K562 (cell line): ENCODE data around the gene POLD1. TPM values are rescaled to one million over a fixed set of nuclear protein-coding genes. Genes with fewer than 3 reads are reported as not detected.

Experiments used
- ATAC-seq: fragments of 200-7000 bp; cut with Tn5 transposase; 3 replicates; pipeline ENCODE4 v1.9.1; 2020; ENCODE audit warnings: moderate library complexity
- BruUV-seq: library from RNA; stranded (reverse); fragments of 400-500 nt; replicated peaks from 2 replicates; lab custom pipeline; 2021; lab: Mats Ljungman, UMichigan
- CTCF ChIA-PET: fragments of 300-600 bp; formaldehyde crosslinking; extraction: SDS; loops from one replicate; lab custom pipeline; 2021; ENCODE audit warnings: low intra/inter-chr PET ratio; lab: Yijun Ruan, JAX
- POLR2A ChIA-PET: fragments of 300-600, 350-650 bp; sonication (Branson Sonifier 250); formaldehyde crosslinking; extraction: SDS; loops from one replicate; lab custom pipeline; 2021; ENCODE audit warnings: antibody characterized with exemption, inconsistent platforms; lab: Yijun Ruan, JAX
- DNase-seq, 4 experiments: peaks; one replicate each; pipeline versions ENCODE4 v3.0.0 to v3.0.0-alpha.2; 2011 to 2018; ENCODE audit warnings: low spot score in 3 of 4, mixed read lengths in 3 of 4; ENCODE audit errors: extremely low read depth in 1 of 4
- FAIRE-seq: peaks from 2 replicates; lab custom pipeline; 2011; peaks lifted over from hg19 to GRCh38; lab: Jason Lieb, UNC
- H2AFZ ChIP-seq: 2 replicates; pipeline ENCODE4 v1.6.0; 2011; ENCODE audit warnings: low read depth, low read length, control low read depth, inconsistent platforms
- H3K27ac ChIP-seq: fragments of 200-600 bp; 3 replicates; pipeline ENCODE4 v1.8.0; 2011; ENCODE audit warnings: low read depth, mild to moderate bottlenecking, control low read depth, inconsistent platforms, low read length, moderate library complexity, mixed read lengths; ENCODE audit errors: extremely low read depth
- H3K27me3 ChIP-seq, 2 experiments: fragments of 300-600 bp in 1 of 2; 2 replicates in 1 of 2; 3 replicates in 1 of 2; pipeline versions ENCODE4 v1.6.0 to v1.8.0; 2011; ENCODE audit warnings: inconsistent platforms in 2 of 2, low read length in 2 of 2, mild to moderate bottlenecking in 1 of 2, mixed read lengths in 1 of 2, moderate library complexity in 1 of 2; ENCODE audit not compliant: control insufficient read depth in 2 of 2, insufficient read depth in 2 of 2
- H3K36me3 ChIP-seq: fragments of 300-600 bp; 3 replicates; pipeline ENCODE4 v1.8.0; 2011; ENCODE audit warnings: mild to moderate bottlenecking, low read length, inconsistent platforms; ENCODE audit not compliant: control insufficient read depth, insufficient read depth
- H3K4me1 ChIP-seq, 2 experiments: fragments of 200-600 bp in 1 of 2; replicated peaks in 1 of 2; 2 replicates in 1 of 2; 3 replicates in 1 of 2; pipeline versions ENCODE4 v1.5.1 to v1.8.0; 2011; ENCODE audit warnings: inconsistent platforms in 2 of 2, low read length in 2 of 2, mild to moderate bottlenecking in 1 of 2, mixed read lengths in 1 of 2, moderate library complexity in 1 of 2; ENCODE audit not compliant: control insufficient read depth in 2 of 2, insufficient read depth in 2 of 2
- H3K4me2 ChIP-seq: 2 replicates; pipeline ENCODE4 v1.6.1; 2011; ENCODE audit warnings: low read length, control low read depth, inconsistent platforms, mixed read lengths; ENCODE audit not compliant: insufficient read depth
- H3K4me3 ChIP-seq: fragments of 200-600 bp; sonication (generic), shearing (Covaris generic); 2 replicates; pipeline ENCODE4 v1.5.1; 2016; ENCODE audit warnings: control low read depth, inconsistent platforms
- H3K79me2 ChIP-seq: fragments of 200-600 bp; 3 replicates; pipeline ENCODE4 v1.8.0; 2011; ENCODE audit warnings: low read length, inconsistent platforms; ENCODE audit not compliant: control insufficient read depth, insufficient read depth
- H3K9ac ChIP-seq, 2 experiments: 2 replicates each; pipeline versions ENCODE4 v1.6.0 to v1.6.1; 2011; ENCODE audit warnings: low read depth in 2 of 2, low read length in 2 of 2, control low read depth in 1 of 2, inconsistent platforms in 1 of 2, mild to moderate bottlenecking in 1 of 2, mixed read lengths in 1 of 2; ENCODE audit not compliant: insufficient read depth in 1 of 2
- H3K9me1 ChIP-seq: one replicate; pipeline ENCODE4 v1.6.0; 2011; ENCODE audit warnings: inconsistent platforms, mild to moderate bottlenecking, low read length, moderate library complexity; ENCODE audit not compliant: control insufficient read depth, insufficient read depth
- H3K9me3 ChIP-seq: replicated peaks from 2 replicates; pipeline ENCODE4 v1.5.1; 2011; ENCODE audit warnings: low read depth, low read length, inconsistent platforms; ENCODE audit not compliant: control insufficient read depth, insufficient read depth
- H4K20me1 ChIP-seq: replicated peaks from 2 replicates; pipeline ENCODE4 v1.6.1; 2011; ENCODE audit warnings: low read length, inconsistent platforms, mixed read lengths; ENCODE audit not compliant: control insufficient read depth, insufficient read depth
- ATF6 ChIP-seq: sonication (generic); formaldehyde crosslinking; IDR thresholded peaks from 2 replicates; pipeline ENCODE4 v1.4.0; 2020; ENCODE audit warnings: mild to moderate bottlenecking, missing genetic modification reagents
- CBFB ChIP-seq: sonication (generic); formaldehyde crosslinking; IDR thresholded peaks from 2 replicates; pipeline ENCODE4 v1.4.0; 2020; ENCODE audit warnings: mild to moderate bottlenecking, missing genetic modification reagents
- EP400 ChIP-seq: fragments of 450-650 bp; IDR thresholded peaks from 2 replicates; pipeline ENCODE4 v1.6.1; 2017; ENCODE audit warnings: antibody characterized with exemption, mild to moderate bottlenecking, moderate library complexity
- ETV1 ChIP-seq: fragments of 450-650 bp; conservative IDR thresholded peaks from 2 replicates; pipeline ENCODE4 v1.6.1; 2016; ENCODE audit warnings: missing genetic modification characterization, control low read depth, low read depth, missing compliant biosample characterization
- HINFP ChIP-seq: fragments of 450-650 bp; conservative IDR thresholded peaks from 2 replicates; pipeline ENCODE4 v1.6.1; 2016; ENCODE audit warnings: missing genetic modification characterization, low read depth, mild to moderate bottlenecking, control low read depth, missing compliant biosample characterization
- LEF1 ChIP-seq: fragments of 450-650 bp; IDR thresholded peaks from 2 replicates; pipeline ENCODE4 v1.6.1; 2016; ENCODE audit warnings: mild to moderate bottlenecking
- NR3C1 ChIP-seq: sonication (generic); formaldehyde crosslinking; IDR thresholded peaks from 2 replicates; pipeline ENCODE4 v1.8.1; 2022; ENCODE audit warnings: missing genetic modification reagents
- PHB2 ChIP-seq: fragments of 450-650 bp; IDR thresholded peaks from 2 replicates; pipeline ENCODE4 v1.6.1; 2017; ENCODE audit warnings: low read depth
- POLR2G ChIP-seq: fragments of 200-400 bp; formaldehyde crosslinking; IDR thresholded peaks from 2 replicates; pipeline ENCODE4 v1.6.1; 2017; ENCODE audit warnings: low read depth, mild to moderate bottlenecking, antibody characterized with exemption, low read length, moderate library complexity
- SETDB1 ChIP-seq: IDR thresholded peaks from one replicate; pipeline ENCODE4 v1.6.1; 2012; ENCODE audit warnings: low read length, control low read depth, inconsistent platforms
- STAT5B ChIP-seq: fragments of 250-450 bp; sonication (Bioruptor Pico); IDR thresholded peaks from 2 replicates; pipeline ENCODE4 v1.8.0; 2021; ENCODE audit warnings: mild to moderate bottlenecking, inconsistent platforms
- ZMIZ1 ChIP-seq, 2 experiments: fragments of 150-350 bp in 1 of 2; IDR thresholded peaks; 2 replicates each; pipeline ENCODE4 v1.6.1; 2012 to 2016; ENCODE audit warnings: low read depth in 2 of 2, low read length in 2 of 2, mild to moderate bottlenecking in 1 of 2, moderate library complexity in 1 of 2
- ZNF324 ChIP-seq: fragments of 250-450 bp; sonication (Bioruptor Pico); IDR thresholded peaks from 2 replicates; pipeline ENCODE4 v1.4.0; 2020; ENCODE audit warnings: mild to moderate bottlenecking
- ZNF444 ChIP-seq: fragments of 250-450 bp; sonication (Bioruptor Pico); IDR thresholded peaks from 2 replicates; pipeline ENCODE4 v1.4.0; 2020; ENCODE audit warnings: mild to moderate bottlenecking, moderate library complexity
- WGBS: fragments of 100-300 bp; shearing (Covaris generic); methylation state at CpG from one replicate; pipeline ENCODE4 v1.1.6; 2016; ENCODE audit warnings: low coverage, mixed read lengths; ENCODE audit not compliant: insufficient coverage; ENCODE audit errors: missing lambda C conversion rate; 5-methylcytosine and 5-hydroxymethylcytosine counted together
- in situ Hi-C: fragments of 300-500 bp; cut with MboI; formaldehyde crosslinking; loops from 4 replicates; pipeline ENCODE4 v1.15.0; 2018; ENCODE audit warnings: inconsistent platforms, mixed read lengths
- intact Hi-C: fragments of 100-400 bp; cut with micrococcal nuclease; formaldehyde crosslinking; loops from 2 replicates; pipeline ENCODE4 v1.14.2; 2022
- polyA plus RNA-seq, 8 experiments: library from polyadenylated mRNA; depleted of rRNA in 4 of 8; stranded (reverse) in 5 of 8; unstranded in 3 of 8; fragments of >200 nt; fragmentation: Nextera tagmentation in 2 of 8; fragmentation: Illumina TruSeq in 1 of 8; extraction: Ambion mirVana in 2 of 8; extraction: Trizol in 1 of 8; gene quantifications; 2 replicates each; pipeline versions ENCODE4 v1.2.1 to v1.2.3, GENCODE V29; 2011 to 2014; ENCODE audit warnings: inconsistent platforms in 1 of 8, missing spikeins in 1 of 8
- total RNA-seq, 7 experiments: library from RNA; depleted of rRNA in 6 of 7; stranded (reverse); fragments of >200 nt in 6 of 7; fragmentation: Illumina TruSeq in 2 of 7; extraction: Trizol in 2 of 7; gene quantifications; 2 replicates each; pipeline versions ENCODE4 v1.2.1 to v1.2.3, GENCODE V29; 2011 to 2021; ENCODE audit warnings: low replicate concordance in 1 of 7

Gene POLD1
- total and polyA plus RNA-seq, 9 of the 15 experiments (the other 6 are each of a cell fraction or from before 2014, with no cell fraction given) = 1.3 to 312 (median 47.8) TPM

- intact Hi-C loops = no loop called here
- Histone ChIP-seq H3K79me2 (peaks cover 27% of the 10 kb centered on the region), H4K20me1 (no peaks in the 10 kb centered on the region)
Measured at GRCh38 chr19:50334741-50335421, 49.3 kb upstream of the POLD1 start.

More at GRCh38 chr19:50334741-50335421, 49.3 kb upstream of the POLD1 start:
- peaks cover 36 to 51% of the 10 kb centered on the region in 2 experiments; a peak in 4 of 5 replicates for H3K4me1 ChIP-seq
- no peak overlapping the region for H3K4me3 ChIP-seq
- no peak for DNase-seq
- POLR2A ChIA-PET = interaction anchor here (0.5 to 1.1 kb wide), 3 partner anchors 11 to 16 kb away, joined by 3 read pairs; no protein-coding TSS in a partner anchor
- in situ Hi-C loops = loop anchor here (10.0 kb wide), 1 partner anchor 1220 kb away; the partner anchor contains the start of genes C19orf73, LIN7B and PPFIA3
- FAIRE-seq = no peak
- TF ChIP-seq HINFP (no peak), CBFB (CRISPR knock-in tag) (0 out of 2 replicates have a peak, but pooled peaks have one; percentile 29), EP400 (no peak), POLR2G (peak; percentile 51; the same call in 1 of the 2 replicates), ATF6 (CRISPR knock-in tag) (no peak), ZNF324 (no peak), ZNF444 (CRISPR knock-in tag) (no peak), NR3C1 (CRISPR knock-in tag) (0 out of 2 replicates have a peak, but pooled peaks have one; percentile 17), ZMIZ1 (IDR thresholded peaks at IDR 0.05; ENCODE audit: low read depth in 2 of 2, low read length in 2 of 2) (no peak), SETDB1 (no peak), PHB2 (no peak), LEF1 (no peak), ETV1 (tag) (no peak), STAT5B (no peak)
- H3K9ac ChIP-seq = peak overlapping the region in 1 of 2 experiments; percentile 70; a peak in 2 of 4 replicates
- H3K27ac ChIP-seq = no peak overlapping the region
- WGBS = 84% methylated on average over 6 of the region's 12 CpGs
- H2AFZ ChIP-seq = no peak overlapping the region
- no peaks in the 10 kb centered on the region for H3K9me3 ChIP-seq
- no TSS peak for BruUV-seq
- H3K27me3 ChIP-seq = no peaks in the 10 kb centered on the region
- no peak for ATAC-seq
- no peaks in the 10 kb centered on the region for H3K9me1 ChIP-seq
- CTCF ChIA-PET = no interaction called here
- H3K36me3 ChIP-seq = no peaks in the 10 kb centered on the region; the same call in 2 of the 3 replicates
- H3K4me2 ChIP-seq = peak overlapping the region; percentile 89; the same call in 1 of the 2 replicates
